Prostate gland (tissue), 2 donors: ENCODE measurements around the gene PPFIBP2.
A peak's percentile ranks its signal among the peaks of the same experiment; 100 is the strongest.

Experiments
- CTCF ChIP-seq, 4 experiments: fragments of 200-600 bp in 2 of 4; fragments of 450-650 bp in 2 of 4; sonication (generic) in 2 of 4; IDR thresholded peaks; 1 replicate in 3 of 4; 2 replicates in 1 of 4; pipeline ENCODE4 v1.5.1; 2016 to 2019; ENCODE audit warnings: antibody characterized with exemption in 4 of 4, mild to moderate bottlenecking in 2 of 4, moderate library complexity in 2 of 4
- POLR2A ChIP-seq: fragments of 450-650 bp; IDR thresholded peaks from one replicate; pipeline ENCODE4 v1.6.1; 2016; ENCODE audit warnings: antibody characterized with exemption, mild to moderate bottlenecking
- POLR2AphosphoS5 ChIP-seq: sonication (generic); formaldehyde crosslinking; IDR thresholded peaks from one replicate; pipeline ENCODE4 v1.6.1; 2017; ENCODE audit warnings: antibody characterized with exemption

- no peak for TF ChIP-seq POLR2A
- TF ChIP-seq CTCF (IDR thresholded peaks at IDR 0.05) = no peak
- peak; percentile 80 for TF ChIP-seq POLR2AphosphoS5
Observed at GRCh38 chr11:7538466-7539454, 25.0 kb downstream of the PPFIBP2 start.
